Kidney epithelial cell (primary cell): ENCODE data around the gene RSRC1. TPM values are rescaled to one million over a fixed set of nuclear protein-coding genes. Genes with fewer than 3 reads are reported as not detected.

Source experiments
- DNase-seq: peaks from one replicate; pipeline ENCODE4 v3.0.0-alpha.2; 2010; ENCODE audit warnings: low read depth
- H3K27me3 ChIP-seq: 2 replicates; pipeline ENCODE4 v1.6.0; 2011; ENCODE audit warnings: low read length; ENCODE audit not compliant: control insufficient read depth, insufficient read depth
- H3K36me3 ChIP-seq: 2 replicates; pipeline ENCODE4 v1.5.1; 2011; ENCODE audit warnings: low read length; ENCODE audit not compliant: control insufficient read depth, insufficient read depth
- H3K4me3 ChIP-seq: 2 replicates; pipeline ENCODE4 v1.5.1; 2011; ENCODE audit warnings: low read depth, mild to moderate bottlenecking, control low read depth, low read length
- total RNA-seq: library from RNA; depleted of rRNA; stranded (reverse); fragments of >200 nt; gene quantifications from 2 replicates; pipeline ENCODE4 v1.2.3, GENCODE V29; 2015
- TF ChIP-seq, protein P1 (sequence below): IDR thresholded peaks from 2 replicates; pipeline ENCODE4 v1.5.1; 2011; ENCODE audit warnings: mild to moderate bottlenecking, moderate library complexity, low read length, control low read depth, inconsistent platforms; ENCODE audit not compliant: insufficient read depth, poor library complexity, severe bottlenecking

Gene RSRC1
- total RNA-seq, 1 donor from 2014 or later, result 27.4 TPM

DNA sequence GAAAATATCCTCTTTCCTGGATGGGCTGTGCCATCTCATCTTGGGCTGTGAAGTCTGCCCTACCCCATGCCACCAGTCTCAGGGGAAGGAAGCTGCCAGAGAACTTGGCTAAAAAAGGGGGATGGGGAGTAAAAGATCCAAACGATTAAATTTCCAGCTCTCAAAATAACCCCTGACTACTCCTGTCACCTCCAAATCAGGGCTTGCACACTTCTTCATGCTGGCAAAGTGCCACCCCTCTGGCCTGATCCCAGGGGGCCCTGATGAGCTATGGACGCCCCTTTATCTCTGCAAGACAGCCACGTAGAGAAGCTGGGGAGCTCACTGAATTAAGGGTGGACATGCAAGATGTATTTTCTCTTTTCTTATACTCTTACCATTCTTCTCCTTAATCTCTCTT lies 459.9 kb downstream of the RSRC1 start:
- TF ChIP-seq, protein P1, sequence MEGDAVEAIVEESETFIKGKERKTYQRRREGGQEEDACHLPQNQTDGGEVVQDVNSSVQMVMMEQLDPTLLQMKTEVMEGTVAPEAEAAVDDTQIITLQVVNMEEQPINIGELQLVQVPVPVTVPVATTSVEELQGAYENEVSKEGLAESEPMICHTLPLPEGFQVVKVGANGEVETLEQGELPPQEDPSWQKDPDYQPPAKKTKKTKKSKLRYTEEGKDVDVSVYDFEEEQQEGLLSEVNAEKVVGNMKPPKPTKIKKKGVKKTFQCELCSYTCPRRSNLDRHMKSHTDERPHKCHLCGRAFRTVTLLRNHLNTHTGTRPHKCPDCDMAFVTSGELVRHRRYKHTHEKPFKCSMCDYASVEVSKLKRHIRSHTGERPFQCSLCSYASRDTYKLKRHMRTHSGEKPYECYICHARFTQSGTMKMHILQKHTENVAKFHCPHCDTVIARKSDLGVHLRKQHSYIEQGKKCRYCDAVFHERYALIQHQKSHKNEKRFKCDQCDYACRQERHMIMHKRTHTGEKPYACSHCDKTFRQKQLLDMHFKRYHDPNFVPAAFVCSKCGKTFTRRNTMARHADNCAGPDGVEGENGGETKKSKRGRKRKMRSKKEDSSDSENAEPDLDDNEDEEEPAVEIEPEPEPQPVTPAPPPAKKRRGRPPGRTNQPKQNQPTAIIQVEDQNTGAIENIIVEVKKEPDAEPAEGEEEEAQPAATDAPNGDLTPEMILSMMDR, result no peak
- H3K4me3 ChIP-seq, result no peak overlapping the region
- DNase-seq, result no peak
- no peaks in the 10 kb centered on the region for H3K27me3 ChIP-seq
- H3K36me3 ChIP-seq, result no peaks in the 10 kb centered on the region

GRCh38 chr3:158570999-158571702 lies 461.3 kb downstream of the RSRC1 start, which contains the start of gene MLF1:
Gene MLF1, plus strand, starts transcription at chr3:158571194. Its CDS starts 107 bp downstream, at chr3:158571301.
- peak; percentile 87 for DNase-seq
- Histone ChIP-seq H3K36me3 (no peaks in the 10 kb centered on the region), H3K27me3 (no peaks in the 10 kb centered on the region), H3K4me3 (peak within 1 kb of the TSS; percentile 78)
- TF ChIP-seq, protein P1, result no peak

- TF ChIP-seq, protein P1, result no peak
- Histone ChIP-seq H3K27me3 (no peaks in the 10 kb centered on the region), H3K4me3 (no peak overlapping the region), H3K36me3 (no peaks in the 10 kb centered on the region)
- no peak for DNase-seq
Measured at GRCh38 chr3:158571969-158572765, 462.3 kb downstream of the RSRC1 start.

DNA sequence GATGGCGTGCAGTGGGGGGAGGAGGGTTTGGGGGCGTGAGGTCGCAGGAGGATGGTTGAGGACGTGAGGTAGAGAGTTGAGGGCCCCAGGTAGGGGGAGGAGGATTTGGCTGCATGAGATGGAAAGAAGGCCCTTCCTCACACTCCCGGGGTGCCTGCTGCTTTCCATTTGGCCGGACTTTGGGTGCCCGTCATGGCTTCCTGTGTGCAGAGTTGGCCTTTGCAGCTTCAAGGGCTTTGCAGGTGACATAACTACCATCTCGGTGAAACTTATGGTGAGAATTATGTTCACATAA lies 462.8 kb downstream of the RSRC1 start:
- no peak overlapping the region for H3K4me3 ChIP-seq

GRCh38 chr3:158573714-158574113 lies 463.8 kb downstream of the RSRC1 start:
- Histone ChIP-seq H3K27me3 (no peaks in the 10 kb centered on the region), H3K36me3 (no peaks in the 10 kb centered on the region), H3K4me3 (no peak overlapping the region)
- TF ChIP-seq, protein P1, result no peak
- no peak for DNase-seq

More for the DNA sequence above, 462.8 kb downstream of the RSRC1 start:
- TF ChIP-seq, protein P1, result no peak
- Histone ChIP-seq H3K27me3 (no peaks in the 10 kb centered on the region), H3K36me3 (no peaks in the 10 kb centered on the region)
- no peak for DNase-seq
